Peyer's patch (tissue), 4 donors: Measurements from ENCODE around the gene ZNF276. TPM values are rescaled to one million over a fixed set of nuclear protein-coding genes. Genes with fewer than 3 reads are reported as not detected.
A peak's percentile ranks its signal among the peaks of the same experiment; 100 is the strongest.

Experiments used
- DNase-seq, 3 donors: peaks; one replicate each; pipeline ENCODE4 v3.0.0-alpha.2; 2017 to 2019
- H3K27ac ChIP-seq, 4 donors: fragments of 200-600 bp; sonication (generic); one replicate each; pipeline ENCODE4 v1.5.1; 2016 to 2019
- H3K27me3 ChIP-seq, 2 donors: fragments of 200-600 bp; sonication (generic); one replicate each; pipeline ENCODE4 v1.5.1; 2019
- H3K36me3 ChIP-seq, 3 donors: fragments of 200-600 bp; sonication (generic); one replicate each; pipeline ENCODE4 v1.5.1; 2016 to 2019
- H3K4me1 ChIP-seq, 4 donors: fragments of 200-600 bp; sonication (generic); one replicate each; pipeline ENCODE4 v1.5.1; 2016 to 2019
- H3K4me3 ChIP-seq, 4 donors: fragments of 200-600 bp; sonication (generic); 1 replicate in 3 of 4; 2 replicates in 1 of 4; pipeline ENCODE4 v1.5.1; 2016 to 2019; ENCODE audit warnings: mild to moderate bottlenecking in 1 of 4
- H3K9me3 ChIP-seq, 4 donors: fragments of 200-600 bp; sonication (generic); one replicate each; pipeline ENCODE4 v1.5.1; 2016 to 2019; ENCODE audit warnings: mild to moderate bottlenecking in 1 of 4
- CTCF ChIP-seq, 6 experiments: fragments of 450-650 bp in 4 of 6; fragments of 200-600 bp in 2 of 6; sonication (generic) in 1 of 6; IDR thresholded peaks; one replicate each; pipeline ENCODE4 v1.5.1; 2017 to 2019; ENCODE audit warnings: antibody characterized with exemption in 6 of 6, mild to moderate bottlenecking in 3 of 6, moderate library complexity in 1 of 6
- POLR2A ChIP-seq, 2 donors: fragments of 450-650 bp; IDR thresholded peaks; one replicate each; pipeline ENCODE4 v1.5.1; 2017; ENCODE audit warnings: antibody characterized with exemption in 2 of 2, mild to moderate bottlenecking in 2 of 2, moderate library complexity in 2 of 2
- total RNA-seq, 4 donors: library from RNA; depleted of rRNA; stranded (reverse); fragments of >200 nt; gene quantifications; one replicate each; pipeline ENCODE4 v1.1.0, GENCODE V29; 2016

ZNF276 gene
- total RNA-seq, 4 donors from 2014 or later, result 59.0 to 270 (median 125) TPM

GRCh38 chr16:89723279-89724250, 2.2 kb downstream of the ZNF276 start:
- no peak for TF ChIP-seq CTCF (IDR thresholded peaks at IDR 0.05)
- TF ChIP-seq POLR2A (IDR thresholded peaks at IDR 0.05), result no peak
- Histone ChIP-seq H3K4me1 (peaks cover 13 to 33% (median 23%) of the 10 kb centered on the region in 4 donors), H3K4me3 (peak overlapping the region in 3 of 4 donors; percentile 82 to 98 (median 91)), H3K36me3 (peaks cover 0 to 54% (median 0%) of the 10 kb centered on the region in 3 donors), H3K27ac (peak overlapping the region; percentile 98 to 99 (median 98)), H3K9me3 (no peaks in the 10 kb centered on the region), H3K27me3 (no peaks in the 10 kb centered on the region)
- peak in 2 of 3 donors; percentile 55 to 87 for DNase-seq

GRCh38 chr16:89727406-89728120, 6.2 kb downstream of the ZNF276 start:
- no peak overlapping the region for H3K4me3 ChIP-seq
- H3K36me3 ChIP-seq, result peaks cover 0 to 92% (median 0%) of the 10 kb centered on the region in 3 donors
- H3K27ac ChIP-seq, result no peak overlapping the region
- H3K9me3 ChIP-seq, result no peaks in the 10 kb centered on the region
- H3K4me1 ChIP-seq, result peaks cover 7 to 25% (median 16%) of the 10 kb centered on the region in 4 donors
- no peak for TF ChIP-seq CTCF (IDR thresholded peaks at IDR 0.05)
- H3K27me3 ChIP-seq, result no peaks in the 10 kb centered on the region
- DNase-seq, result no peak

- Histone ChIP-seq H3K4me3 (no peak overlapping the region), H3K27ac (no peak overlapping the region), H3K36me3 (peaks cover 0 to 96% (median 0%) of the 10 kb centered on the region in 3 donors), H3K9me3 (no peaks in the 10 kb centered on the region), H3K4me1 (peaks cover 0 to 8% (median 2%) of the 10 kb centered on the region in 4 donors), H3K27me3 (no peaks in the 10 kb centered on the region)
- no peak for DNase-seq
- TF ChIP-seq CTCF (IDR thresholded peaks at IDR 0.05), result no peak
- no peak for TF ChIP-seq POLR2A (IDR thresholded peaks at IDR 0.05)
Observed at GRCh38 chr16:89729293-89729692, 8.0 kb downstream of the ZNF276 start.

- Histone ChIP-seq H3K9me3 (no peaks in the 10 kb centered on the region), H3K4me1 (peaks cover 0 to 5% (median under 1%) of the 10 kb centered on the region in 4 donors), H3K27me3 (no peaks in the 10 kb centered on the region), H3K36me3 (peaks cover 0 to 96% (median 0%) of the 10 kb centered on the region in 3 donors), H3K4me3 (no peak overlapping the region), H3K27ac (no peak overlapping the region)
- TF ChIP-seq POLR2A (IDR thresholded peaks at IDR 0.05), result no peak
- TF ChIP-seq CTCF (IDR thresholded peaks at IDR 0.05), result no peak
- DNase-seq, result no peak
Observed at GRCh38 chr16:89729863-89730593, 8.7 kb downstream of the ZNF276 start.

GRCh38 chr16:89730610-89731234, 9.4 kb downstream of the ZNF276 start:
- no peak overlapping the region for H3K4me3 ChIP-seq
- no peaks in the 10 kb centered on the region for H3K9me3 ChIP-seq
- peaks cover 0 to 96% (median 0%) of the 10 kb centered on the region in 3 donors for H3K36me3 ChIP-seq
- no peaks in the 10 kb centered on the region for H3K27me3 ChIP-seq
- H3K27ac ChIP-seq, result no peak overlapping the region
- H3K4me1 ChIP-seq, result peaks cover 0 to 5% (median 0%) of the 10 kb centered on the region in 4 donors
- TF ChIP-seq POLR2A (IDR thresholded peaks at IDR 0.05) (no peak), CTCF (IDR thresholded peaks at IDR 0.05) (no peak)
- no peak for DNase-seq
